CD14-positive monocyte (primary cell): ENCODE data around the gene HS1BP3. TPM values are rescaled to one million over a fixed set of nuclear protein-coding genes. Genes with fewer than 3 reads are reported as not detected.

Experiments used
- DNase-seq, 3 donors: peaks; one replicate each; pipeline ENCODE4 v3.0.0-alpha.2; 2011 to 2022
- H2AFZ ChIP-seq: 2 replicates; pipeline ENCODE4 v1.6.0; 2012; ENCODE audit warnings: mild to moderate bottlenecking, low read depth, low read length, inconsistent platforms; ENCODE audit not compliant: insufficient read depth, poor library complexity, severe bottlenecking
- H3K27ac ChIP-seq, 2 donors: 1 replicate in 1 of 2; 2 replicates in 1 of 2; pipeline ENCODE4 v1.5.1; 2012 to 2013; ENCODE audit warnings: low read length in 2 of 2, control low read depth in 1 of 2, inconsistent platforms in 1 of 2, low read depth in 1 of 2, mild to moderate bottlenecking in 1 of 2
- H3K27me3 ChIP-seq, 2 donors: one replicate each; pipeline versions ENCODE4 v1.6.0 to v1.6.1; 2011 to 2013; ENCODE audit warnings: low read length in 2 of 2; ENCODE audit not compliant: control insufficient read depth in 2 of 2, insufficient read depth in 2 of 2
- H3K36me3 ChIP-seq, 2 donors: replicated peaks in 1 of 2; 1 replicate in 1 of 2; 2 replicates in 1 of 2; pipeline versions ENCODE4 v1.5.1 to v1.6.1; 2012 to 2013; ENCODE audit warnings: low read length in 2 of 2, control low read depth in 1 of 2, inconsistent platforms in 1 of 2, mild to moderate bottlenecking in 1 of 2; ENCODE audit not compliant: insufficient read depth in 2 of 2, control insufficient read depth in 1 of 2
- H3K4me1 ChIP-seq, 2 donors: 1 replicate in 1 of 2; 2 replicates in 1 of 2; pipeline versions ENCODE4 v1.5.1 to v1.6.1; 2012 to 2013; ENCODE audit warnings: low read length in 2 of 2, control low read depth in 1 of 2, inconsistent platforms in 1 of 2, mild to moderate bottlenecking in 1 of 2, moderate library complexity in 1 of 2; ENCODE audit not compliant: insufficient read depth in 2 of 2, control insufficient read depth in 1 of 2
- H3K4me2 ChIP-seq: replicated peaks from 2 replicates; pipeline ENCODE3; 2012; ENCODE audit warnings: low read length, moderate library complexity, mild to moderate bottlenecking; ENCODE audit not compliant: poor library complexity, severe bottlenecking; ENCODE audit errors: extremely low read depth
- H3K4me3 ChIP-seq, 3 experiments: fragments of 200-600 bp in 1 of 3; sonication (generic) in 1 of 3; replicated peaks in 1 of 3; 1 replicate in 2 of 3; 2 replicates in 1 of 3; pipeline ENCODE4 v1.5.1; 2011 to 2013; ENCODE audit warnings: low read length in 3 of 3, mild to moderate bottlenecking in 3 of 3, control low read depth in 2 of 3, low read depth in 2 of 3, inconsistent platforms in 1 of 3, moderate library complexity in 1 of 3
- H3K79me2 ChIP-seq: 2 replicates; pipeline ENCODE4 v1.6.0; 2012; ENCODE audit warnings: mild to moderate bottlenecking, control low read depth, inconsistent platforms, low read length, moderate library complexity; ENCODE audit not compliant: insufficient read depth
- H3K9ac ChIP-seq: 2 replicates; pipeline ENCODE4 v1.6.0; 2017; ENCODE audit warnings: low read length, mild to moderate bottlenecking; ENCODE audit not compliant: insufficient read depth, poor library complexity, severe bottlenecking
- H3K9me3 ChIP-seq, 2 donors: replicated peaks in 1 of 2; 1 replicate in 1 of 2; 2 replicates in 1 of 2; pipeline versions ENCODE4 v1.5.1 to v1.6.1; 2012 to 2013; ENCODE audit warnings: low read length in 2 of 2, control low read depth in 1 of 2; ENCODE audit not compliant: control insufficient read depth in 1 of 2, insufficient read depth in 1 of 2
- H4K20me1 ChIP-seq: 2 replicates; pipeline ENCODE4 v1.6.0; 2012; ENCODE audit warnings: mild to moderate bottlenecking, low read length, control low read depth, moderate library complexity; ENCODE audit not compliant: insufficient read depth
- H3K27ac Mint-ChIP-seq, 7 donors: one replicate each; pipeline ENCODE4 v1.8.0; 2020; ENCODE audit warnings: mild to moderate bottlenecking in 7 of 7, mixed read lengths in 7 of 7, moderate library complexity in 6 of 7, inconsistent platforms in 2 of 7
- H3K27me3 Mint-ChIP-seq, 3 donors: one replicate each; pipeline ENCODE4 v1.8.0; 2021 to 2022; ENCODE audit warnings: low read depth in 3 of 3, mild to moderate bottlenecking in 3 of 3, mixed read lengths in 3 of 3, moderate library complexity in 3 of 3, inconsistent platforms in 1 of 3
- H3K36me3 Mint-ChIP-seq, 2 donors: one replicate each; pipeline ENCODE4 v1.8.0; 2020; ENCODE audit warnings: mixed read lengths in 2 of 2, inconsistent platforms in 1 of 2, mild to moderate bottlenecking in 1 of 2
- H3K4me1 Mint-ChIP-seq: one replicate; pipeline ENCODE4 v1.8.0; 2020; ENCODE audit warnings: mild to moderate bottlenecking, mixed read lengths
- H3K4me3 Mint-ChIP-seq, 2 donors: one replicate each; pipeline ENCODE4 v1.8.0; 2020; ENCODE audit warnings: mild to moderate bottlenecking in 2 of 2, mixed read lengths in 2 of 2, moderate library complexity in 1 of 2
- H3K9me3 Mint-ChIP-seq, 7 donors: one replicate each; pipeline ENCODE4 v1.8.0; 2020 to 2022; ENCODE audit warnings: mixed read lengths in 7 of 7, mild to moderate bottlenecking in 6 of 7, moderate library complexity in 6 of 7, inconsistent platforms in 2 of 7
- WGBS: methylation state at CpG from one replicate; pipeline ENCODE4 v1.1.5; 2013; ENCODE audit warnings: missing lambda C conversion rate; ENCODE audit not compliant: insufficient coverage; 5-methylcytosine and 5-hydroxymethylcytosine counted together
- intact Hi-C, 2 donors: fragments of 100-400 bp; cut with micrococcal nuclease; formaldehyde crosslinking; loops; one replicate each; pipeline versions ENCODE4 v1.15.0 to v1.15.1; 2023
- polyA plus RNA-seq, 3 donors: library from polyadenylated mRNA; depleted of rRNA in 1 of 3; unstranded in 2 of 3; stranded (reverse) in 1 of 3; fragments of 300-500 nt in 2 of 3; fragments of >200 nt in 1 of 3; fragmentation: Illumina TruSeq in 2 of 3; gene quantifications; 1 replicate in 2 of 3; 2 replicates in 1 of 3; pipeline ENCODE4 v1.2.3, GENCODE V29; 2012 to 2021
- TF ChIP-seq, protein P1 (sequence below): fragments of 200-600 bp; IDR thresholded peaks from one replicate; pipeline ENCODE4 v1.8.0; 2022; ENCODE audit warnings: antibody characterized with exemption, mild to moderate bottlenecking

HS1BP3 gene
- polyA plus RNA-seq, 3 donors: 45.1 to 48.9 (median 45.4) TPM

DNA sequence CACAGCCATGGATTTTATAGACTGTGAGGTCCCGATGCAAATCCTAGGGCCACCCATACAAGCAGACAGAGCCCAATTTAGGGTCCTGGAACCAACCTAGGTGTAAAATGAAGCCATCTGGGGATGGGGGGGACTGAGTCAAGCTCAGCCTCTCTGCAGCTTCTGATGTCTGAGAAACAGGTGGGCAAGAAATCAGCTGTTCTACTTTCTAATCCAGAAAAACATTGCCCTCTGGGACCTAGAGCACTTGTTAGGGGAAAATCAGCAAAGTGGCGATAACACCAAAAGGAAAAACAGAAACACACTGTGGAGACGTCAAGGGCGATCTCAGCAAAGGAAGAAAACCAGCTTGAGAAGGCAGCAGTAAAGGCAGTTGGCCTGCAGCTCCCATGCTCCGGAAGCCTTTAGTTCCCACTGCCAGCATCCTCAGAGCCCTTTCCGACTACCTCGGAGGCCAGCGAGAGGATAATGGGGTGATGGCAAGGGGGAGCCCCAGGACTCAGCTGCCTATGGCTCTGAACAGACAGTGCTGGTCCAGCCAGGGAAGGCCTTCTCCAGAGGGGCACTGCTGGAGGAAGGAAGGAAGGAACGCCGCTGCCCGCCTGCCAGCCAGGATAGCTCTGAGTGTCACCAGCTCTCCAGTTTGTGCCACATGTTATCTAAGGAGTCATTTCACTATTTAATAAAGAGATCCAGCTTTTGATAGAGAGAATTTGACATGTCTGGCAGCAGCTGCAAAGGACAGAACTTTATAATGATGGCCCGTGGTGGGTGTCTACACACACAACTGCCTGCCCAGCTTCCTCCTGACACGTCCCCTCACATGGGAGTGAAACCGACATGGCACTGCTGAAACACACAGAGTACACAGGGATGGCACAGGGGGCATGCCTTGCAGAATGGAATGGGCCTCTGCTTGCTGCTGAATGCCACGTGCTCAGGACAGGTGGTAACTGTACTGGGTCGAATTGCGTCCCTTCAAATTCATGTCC is 37.7 kb downstream of the HS1BP3 start:
- no peak for DNase-seq
- intact Hi-C loops: no loop called here
- Mint-ChIP-seq H3K27me3 (peaks cover 0 to 9% (median 1%) of the 10 kb centered on the region in 3 donors), H3K36me3 (peaks cover 16 to 36% of the 10 kb centered on the region in 2 donors), H3K4me3 (no peak overlapping the region), H3K27ac (peak overlapping the region in 1 of 7 donors; percentile 16), H3K4me1 (peaks cover 19% of the 10 kb centered on the region), H3K9me3 (peaks cover 0 to 7% (median 0%) of the 10 kb centered on the region in 7 donors)
- peaks cover 0 to 26% of the 10 kb centered on the region in 2 donors for H3K36me3 ChIP-seq
- WGBS: 88% methylated on average over 12 of the region's 17 CpGs
- peaks cover 10 to 11% of the 10 kb centered on the region in 2 donors for H3K4me1 ChIP-seq
- H2AFZ ChIP-seq: no peak overlapping the region
- H3K27me3 ChIP-seq: no peaks in the 10 kb centered on the region
- no peaks in the 10 kb centered on the region for H3K79me2 ChIP-seq
- TF ChIP-seq, protein P1, sequence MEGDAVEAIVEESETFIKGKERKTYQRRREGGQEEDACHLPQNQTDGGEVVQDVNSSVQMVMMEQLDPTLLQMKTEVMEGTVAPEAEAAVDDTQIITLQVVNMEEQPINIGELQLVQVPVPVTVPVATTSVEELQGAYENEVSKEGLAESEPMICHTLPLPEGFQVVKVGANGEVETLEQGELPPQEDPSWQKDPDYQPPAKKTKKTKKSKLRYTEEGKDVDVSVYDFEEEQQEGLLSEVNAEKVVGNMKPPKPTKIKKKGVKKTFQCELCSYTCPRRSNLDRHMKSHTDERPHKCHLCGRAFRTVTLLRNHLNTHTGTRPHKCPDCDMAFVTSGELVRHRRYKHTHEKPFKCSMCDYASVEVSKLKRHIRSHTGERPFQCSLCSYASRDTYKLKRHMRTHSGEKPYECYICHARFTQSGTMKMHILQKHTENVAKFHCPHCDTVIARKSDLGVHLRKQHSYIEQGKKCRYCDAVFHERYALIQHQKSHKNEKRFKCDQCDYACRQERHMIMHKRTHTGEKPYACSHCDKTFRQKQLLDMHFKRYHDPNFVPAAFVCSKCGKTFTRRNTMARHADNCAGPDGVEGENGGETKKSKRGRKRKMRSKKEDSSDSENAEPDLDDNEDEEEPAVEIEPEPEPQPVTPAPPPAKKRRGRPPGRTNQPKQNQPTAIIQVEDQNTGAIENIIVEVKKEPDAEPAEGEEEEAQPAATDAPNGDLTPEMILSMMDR: no peak
- H4K20me1 ChIP-seq: peaks cover 13% of the 10 kb centered on the region
- no peak overlapping the region for H3K9ac ChIP-seq
- no peak overlapping the region for H3K4me3 ChIP-seq
- no peaks in the 10 kb centered on the region for H3K9me3 ChIP-seq
- H3K4me2 ChIP-seq: no peak overlapping the region
- no peak overlapping the region for H3K27ac ChIP-seq

DNA sequence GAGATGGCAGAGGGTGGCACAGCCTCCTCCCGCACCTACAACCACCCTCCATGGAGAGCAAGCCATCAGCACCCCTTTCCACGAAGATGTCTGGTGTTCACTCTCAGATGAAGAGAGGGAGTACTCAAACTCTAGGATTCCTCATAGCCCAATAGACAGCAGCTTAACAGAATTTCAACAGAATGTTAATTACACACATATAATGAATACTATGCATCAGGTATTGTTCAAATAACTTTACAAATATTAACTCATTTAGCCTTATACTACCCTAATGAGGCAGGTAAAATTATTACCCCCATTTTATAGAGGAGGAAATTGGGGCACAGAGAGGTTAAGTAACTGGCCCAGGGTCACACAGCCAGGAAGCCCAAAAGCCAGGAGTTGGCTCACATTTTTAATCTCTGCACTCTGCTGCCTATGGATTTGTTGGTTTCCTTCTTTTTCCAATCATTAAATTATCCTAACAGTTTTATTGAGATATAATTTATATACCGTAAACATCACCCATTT is 39.0 kb downstream of the HS1BP3 start:
- peaks cover 18 to 32% of the 10 kb centered on the region in 2 donors for H3K36me3 Mint-ChIP-seq
- Histone ChIP-seq H3K9me3 (no peaks in the 10 kb centered on the region), H3K9ac (no peak overlapping the region), H3K27me3 (no peaks in the 10 kb centered on the region), H3K4me3 (no peak overlapping the region), H2AFZ (no peak overlapping the region), H3K4me1 (no peaks in the 10 kb centered on the region), H3K27ac (no peak overlapping the region), H4K20me1 (peaks cover 6% of the 10 kb centered on the region), H3K79me2 (no peaks in the 10 kb centered on the region), H3K4me2 (no peak overlapping the region), H3K36me3 (peaks cover 0 to 18% of the 10 kb centered on the region in 2 donors)
- peaks cover 0 to 15% (median 4%) of the 10 kb centered on the region in 7 donors for H3K9me3 Mint-ChIP-seq
- peaks cover 0 to 7% (median 1%) of the 10 kb centered on the region in 3 donors for H3K27me3 Mint-ChIP-seq
- intact Hi-C loops: no loop called here
- no peak for DNase-seq
- TF ChIP-seq, protein P1: no peak
- no peak overlapping the region for H3K27ac Mint-ChIP-seq
- no peak overlapping the region for H3K4me3 Mint-ChIP-seq
- H3K4me1 Mint-ChIP-seq: peaks cover 8% of the 10 kb centered on the region
- WGBS: no CpG with 5 or more reads among the region's 3 CpGs
